Measurements from ENCODE around the gene C3orf18. TPM values are rescaled to one million over a fixed set of nuclear protein-coding genes. Genes with fewer than 3 reads are reported as not detected.

C3orf18 gene
- total RNA-seq, 1 donor from 2014 or later: 3.6 TPM

GRCh38 chr3:50549226-50549625, 18.3 kb downstream of the C3orf18 start:
- DNase-seq: no peak

GRCh38 chr3:50545781-50546180, 21.8 kb downstream of the C3orf18 start:
- no peak for DNase-seq

- peak; percentile 81 for DNase-seq
Measured at GRCh38 chr3:50542177-50543034, 25.1 kb downstream of the C3orf18 start.

- no peak for DNase-seq
Measured at GRCh38 chr3:50539356-50540286, 27.9 kb downstream of the C3orf18 start.

- no peak for DNase-seq
Measured at GRCh38 chr3:50537421-50538129, 30.0 kb downstream of the C3orf18 start.

- DNase-seq: no peak
Measured at GRCh38 chr3:50536471-50537180, 30.9 kb downstream of the C3orf18 start.

GRCh38 chr3:50534681-50535330, 32.7 kb downstream of the C3orf18 start:
- no peak for DNase-seq

GRCh38 chr3:50533807-50534461, 33.6 kb downstream of the C3orf18 start:
- DNase-seq: no peak

GRCh38 chr3:50533316-50533715, 34.2 kb downstream of the C3orf18 start:
- DNase-seq: no peak

- DNase-seq: no peak
Measured at GRCh38 chr3:50532062-50532705, 35.4 kb downstream of the C3orf18 start.

GRCh38 chr3:50531201-50531600, 36.3 kb downstream of the C3orf18 start:
- no peak for DNase-seq

- no peak for DNase-seq
Measured at GRCh38 chr3:50530001-50530970, 37.3 kb downstream of the C3orf18 start.

- DNase-seq: peak; percentile 45
Measured at GRCh38 chr3:50525987-50526386, 41.6 kb downstream of the C3orf18 start.

- DNase-seq: no peak
Measured at GRCh38 chr3:50525191-50525910, 42.2 kb downstream of the C3orf18 start.

GRCh38 chr3:50524746-50525145, 42.8 kb downstream of the C3orf18 start:
- no peak for DNase-seq

GRCh38 chr3:50523279-50523811, 44.2 kb downstream of the C3orf18 start:
- DNase-seq: no peak

GRCh38 chr3:50521572-50521971, 46.0 kb downstream of the C3orf18 start:
- no peak for DNase-seq

GRCh38 chr3:50520849-50521248, 46.7 kb downstream of the C3orf18 start:
- DNase-seq: no peak

All from dermis blood vessel endothelial cell (primary cell).